Left colon (tissue), 2 donors: ENCODE measurements around the gene OR10D3. TPM values are rescaled to one million over a fixed set of nuclear protein-coding genes. Genes with fewer than 3 reads are reported as not detected.
"Not testable (repeated sequence)": the region's sequence is repeated elsewhere in the genome, so short reads cannot be mapped to it uniquely, and the experiment has no call there.

ENCODE experiments used
- ATAC-seq: fragments of 200-7000 bp; cut with Tn5 transposase; one replicate; pipeline ENCODE4 v1.9.1; 2020; ENCODE audit warnings: mild to moderate bottlenecking, moderate library complexity
- DNase-seq, 2 donors: peaks; one replicate each; pipeline ENCODE4 v3.0.0-alpha.2; 2020
- intact Hi-C, 2 donors: fragments of 100-400 bp; cut with DNase I in 1 of 2; cut with micrococcal nuclease in 1 of 2; formaldehyde crosslinking; loops; one replicate each; pipeline versions ENCODE4 v1.11.2 to v1.14.0; 2022; cut with DNase I, micrococcal nuclease
- long read RNA-seq: library from polyadenylated mRNA; unstranded; transcript quantifications from one replicate; pipeline ENCODE4 v2.0.0, GENCODE V29; 2021
- total RNA-seq, 2 donors: library from RNA; stranded (reverse); fragmentation: NEBNext Ultra II Directional; extraction: Animal tissue kit (Norgen Biotek cat#: 25700); gene quantifications; one replicate each; pipeline ENCODE4 v1.2.1, GENCODE V29; 2021
- donor health status: DM: no; HTN: no; CAD: no.
- donor health status: DM: yes; HTN: yes; CAD: no.

Gene OR10D3, protein sequence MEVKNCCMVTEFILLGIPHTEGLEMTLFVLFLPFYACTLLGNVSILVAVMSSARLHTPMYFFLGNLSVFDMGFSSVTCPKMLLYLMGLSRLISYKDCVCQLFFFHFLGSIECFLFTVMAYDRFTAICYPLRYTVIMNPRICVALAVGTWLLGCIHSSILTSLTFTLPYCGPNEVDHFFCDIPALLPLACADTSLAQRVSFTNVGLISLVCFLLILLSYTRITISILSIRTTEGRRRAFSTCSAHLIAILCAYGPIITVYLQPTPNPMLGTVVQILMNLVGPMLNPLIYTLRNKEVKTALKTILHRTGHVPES
- not detected for total RNA-seq
- long read RNA-seq = 0 reads

DNA sequence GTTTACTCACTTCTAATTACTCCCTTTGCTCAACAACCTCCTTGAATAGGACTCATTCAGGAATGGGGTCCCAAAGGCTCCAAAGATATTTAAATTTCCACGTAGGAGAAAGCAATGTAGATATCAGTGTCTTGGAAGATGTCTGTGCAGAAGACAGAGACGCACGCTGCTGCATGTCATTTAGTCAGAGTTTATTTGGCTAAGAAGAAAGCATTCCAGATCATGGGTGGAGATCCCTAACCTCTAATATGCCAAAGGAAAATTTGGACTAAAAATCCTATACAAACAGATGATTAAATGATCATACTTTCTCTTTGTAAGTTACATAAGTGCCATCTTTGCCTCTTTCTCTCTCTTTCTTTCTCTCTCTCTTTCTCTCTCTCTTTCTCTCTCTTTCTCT is at the start of gene OR10D3:
TSS of gene OR10D3 (plus strand) at position 278 of the 400 bp plus-strand sequence. CDS start 1,925 bp downstream, outside the sequence.
- DNase-seq (no peak), ATAC-seq (no peak)
- intact Hi-C loops = no loop called here

DNA sequence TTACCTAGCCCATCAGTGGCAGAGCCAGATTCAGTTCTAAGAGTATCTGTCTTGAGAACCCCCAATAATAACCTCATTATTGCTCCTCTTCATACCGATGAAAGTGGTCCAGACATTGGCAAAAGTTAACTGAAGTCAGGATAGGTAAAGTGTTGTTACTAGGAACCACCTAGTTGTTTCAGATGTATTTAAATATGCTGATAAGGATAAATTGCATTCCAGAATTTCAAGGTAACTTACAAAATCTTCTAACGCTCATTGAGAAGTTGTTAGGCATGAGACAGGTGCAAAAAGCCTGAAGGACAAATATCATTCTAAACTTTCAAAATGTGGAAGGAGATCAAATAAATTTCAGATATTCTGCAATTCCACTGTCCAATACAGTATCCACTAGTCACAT is 40.1 kb upstream of the OR10D3 start:
- intact Hi-C loops = no loop called here
- no peak for DNase-seq
- no peak for ATAC-seq

DNA sequence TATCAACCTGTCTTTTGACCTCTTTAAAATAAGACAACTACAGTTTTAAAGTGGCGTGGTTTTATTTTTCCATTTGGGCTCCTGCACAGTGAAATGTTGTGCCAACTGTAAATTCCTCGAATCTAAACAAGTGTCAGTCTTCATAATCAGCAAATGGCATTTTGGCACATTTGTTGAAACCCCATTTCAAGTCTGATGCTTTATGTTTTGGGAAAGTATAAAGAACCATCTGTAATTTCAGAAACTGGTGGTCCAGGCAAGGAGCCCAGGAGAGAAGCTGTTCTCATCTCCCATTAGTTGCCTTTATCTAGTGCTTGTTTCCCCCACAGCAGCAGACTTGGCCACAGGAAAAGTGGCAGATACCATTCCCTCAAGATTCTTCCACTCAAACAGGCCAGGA is 35.2 kb upstream of the OR10D3 start:
- ATAC-seq = no peak
- intact Hi-C loops = no loop called here
- DNase-seq = no peak

DNA sequence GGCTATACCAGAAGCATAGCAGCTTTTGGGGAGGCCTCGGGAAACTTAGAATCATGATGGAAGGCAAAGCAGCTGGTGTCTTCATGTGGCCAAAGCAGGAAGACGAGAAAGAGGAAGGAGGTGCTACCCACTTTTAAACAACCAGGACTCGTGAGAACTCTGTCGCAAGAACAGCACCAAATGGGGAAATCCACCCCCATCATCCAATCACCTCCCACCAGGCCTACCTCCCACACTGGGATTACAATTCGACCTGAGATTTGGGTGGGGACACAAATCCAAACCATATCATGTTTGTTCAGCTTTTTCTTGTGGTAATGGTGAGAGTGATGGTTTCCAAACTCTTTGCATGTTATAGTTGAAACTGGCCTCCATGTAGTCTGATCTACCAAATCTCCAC is 32.5 kb upstream of the OR10D3 start:
- no peak for ATAC-seq
- intact Hi-C loops = no loop called here
- DNase-seq = no peak

DNA sequence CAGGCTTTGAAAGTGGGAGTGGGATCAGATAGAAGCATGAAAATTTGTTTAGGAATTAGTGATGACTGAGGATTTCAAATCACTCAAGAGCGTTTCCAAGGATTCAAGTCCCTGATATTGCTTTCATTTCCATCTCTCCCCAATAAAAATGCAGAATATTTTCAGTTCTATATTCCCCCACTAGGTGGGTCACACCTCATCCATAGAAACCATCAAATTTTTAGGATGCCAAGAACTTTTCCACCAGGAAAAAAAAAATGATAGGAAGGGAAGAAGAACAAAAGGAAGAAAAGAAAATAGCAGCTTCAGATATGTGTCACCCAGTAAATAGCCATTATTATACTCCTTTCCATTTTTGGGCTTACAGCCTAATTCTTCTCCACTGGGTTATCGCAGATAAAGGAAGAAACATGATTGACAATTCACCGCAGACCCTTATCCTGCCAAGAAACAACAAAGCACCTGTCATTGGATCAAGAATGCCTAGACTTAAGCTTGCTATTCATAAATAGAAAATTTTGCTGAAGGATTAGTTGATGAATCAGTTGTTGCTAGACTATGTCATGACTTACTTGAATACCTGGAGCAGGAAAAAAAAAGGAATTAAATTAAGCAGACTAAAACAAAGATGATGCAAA is 30.3 kb upstream of the OR10D3 start:
- ATAC-seq = no peak
- intact Hi-C loops = no loop called here
- no peak for DNase-seq

DNA sequence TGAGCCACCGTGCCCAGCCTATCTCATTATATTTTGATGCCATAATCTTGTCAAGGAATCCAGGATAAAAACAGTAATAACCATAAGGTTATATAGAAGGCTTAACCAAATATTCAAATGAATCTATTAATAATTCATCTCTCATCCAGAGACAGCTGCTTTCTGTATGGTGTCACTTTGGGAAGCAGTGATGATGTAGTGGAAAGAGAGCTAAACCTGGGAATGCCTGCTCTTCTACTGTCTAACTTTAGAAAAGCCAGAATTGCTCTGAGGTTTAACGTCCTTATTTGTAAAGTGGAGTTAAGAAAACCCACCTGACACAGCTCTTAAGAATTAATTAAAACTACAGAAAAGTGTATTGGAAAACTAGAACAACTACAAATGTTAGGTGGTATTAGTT is 29.3 kb upstream of the OR10D3 start:
- intact Hi-C loops = no loop called here
- no peak for DNase-seq
- no peak for ATAC-seq

DNA sequence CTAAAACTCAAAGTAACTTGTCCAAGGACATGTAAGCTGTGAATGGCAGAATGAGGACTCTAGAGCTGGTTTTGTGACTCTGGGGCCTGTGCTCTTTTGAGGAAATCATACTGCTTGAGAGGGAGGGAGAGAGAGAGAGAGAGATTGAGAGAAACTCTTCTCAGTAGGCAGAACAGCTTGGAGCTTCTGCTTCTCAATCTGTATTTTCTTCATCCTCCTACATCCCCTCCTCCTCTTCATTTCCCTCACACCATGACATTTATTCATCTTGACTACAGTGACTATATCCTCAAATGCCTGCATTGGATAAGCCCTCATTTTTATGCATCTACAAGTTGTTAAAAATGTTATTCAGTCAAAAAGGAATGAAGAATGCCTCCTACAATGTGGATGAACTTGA is 23.7 kb upstream of the OR10D3 start:
- intact Hi-C loops = no loop called here
- DNase-seq (no peak), ATAC-seq (no peak)

DNA sequence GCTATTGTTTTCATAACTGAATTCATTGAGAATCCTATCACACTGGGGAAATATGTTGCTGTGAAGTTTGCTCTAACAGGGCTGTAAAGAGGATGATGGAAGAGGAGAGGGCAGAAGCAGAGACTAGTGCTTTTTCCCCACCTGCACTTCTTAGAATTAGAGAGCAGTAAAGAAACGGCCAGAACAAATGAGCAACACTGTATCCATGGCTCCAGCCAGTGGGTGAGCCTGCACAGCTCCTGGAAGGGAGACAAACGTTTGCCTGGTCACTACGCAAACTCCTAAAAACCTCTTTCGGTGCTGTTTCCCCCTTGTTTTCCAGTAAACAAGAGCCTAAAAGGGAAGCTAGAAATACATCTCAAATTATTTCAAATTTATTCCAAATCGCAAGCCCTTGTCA is 22.2 kb upstream of the OR10D3 start:
- intact Hi-C loops = no loop called here
- DNase-seq = no peak
- no peak for ATAC-seq

DNA sequence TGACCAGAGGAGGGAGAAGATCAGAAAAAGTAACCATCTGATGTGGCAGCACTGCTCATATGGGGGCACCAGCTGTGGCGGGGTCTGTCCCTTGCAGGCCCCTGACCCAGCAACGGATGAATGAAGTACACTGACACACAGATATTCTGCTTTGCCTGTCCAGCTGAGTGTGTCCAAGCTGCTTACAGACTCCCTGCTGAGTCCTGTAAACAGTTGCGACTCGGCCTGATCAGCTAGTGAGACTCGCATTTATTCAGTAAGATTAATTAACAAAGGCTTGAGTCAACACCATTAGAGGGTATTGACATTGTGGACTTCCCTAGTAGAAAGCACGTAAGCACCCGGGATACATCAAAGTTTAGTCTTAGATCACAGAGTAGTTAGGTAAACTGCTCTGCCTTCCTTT is 15.3 kb upstream of the OR10D3 start:
- DNase-seq = no peak
- ATAC-seq = no peak
- intact Hi-C loops = no loop called here

DNA sequence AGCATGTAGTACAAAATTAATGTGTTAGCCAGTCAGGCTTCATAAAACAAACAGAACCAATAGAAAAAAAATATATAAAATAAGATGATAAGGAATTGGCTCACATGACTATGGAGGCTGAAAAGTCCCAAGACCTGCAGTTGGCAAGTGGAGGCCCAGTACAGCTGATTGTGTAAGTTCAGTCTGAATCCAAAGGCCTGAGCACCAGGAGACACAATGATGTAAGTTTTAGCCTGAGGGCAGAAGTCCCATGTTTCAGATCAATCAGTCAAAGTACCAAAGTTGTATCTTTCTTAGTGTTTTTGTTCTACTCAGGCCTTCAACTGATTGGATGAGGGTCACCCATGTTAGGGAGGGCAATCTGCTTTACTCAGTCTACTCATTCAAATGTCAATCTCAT is 14.3 kb upstream of the OR10D3 start:
- no peak for ATAC-seq

DNA sequence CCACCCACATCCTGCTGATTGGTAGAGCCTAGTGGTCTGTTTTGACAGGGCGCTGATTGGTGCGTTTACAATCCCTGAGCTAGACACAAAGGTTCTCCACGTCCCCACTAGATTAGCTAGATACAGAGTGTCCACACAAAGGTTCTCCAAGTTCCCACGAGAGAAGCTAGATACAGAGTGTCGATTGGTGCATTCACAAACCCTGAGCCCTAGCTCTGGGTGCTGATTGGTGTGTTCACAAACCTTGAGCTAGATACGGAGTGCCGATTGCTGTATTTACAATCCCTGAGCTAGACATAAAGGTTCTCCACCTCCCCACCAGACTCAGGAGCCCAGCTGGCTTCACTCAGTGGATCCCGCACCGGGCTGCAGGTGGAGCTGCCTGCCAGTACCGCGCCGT is 12.8 kb upstream of the OR10D3 start:
- intact Hi-C loops, DNase-seq: not testable (repeated sequence)

More for the DNA sequence above, 14.3 kb upstream of the OR10D3 start:
- intact Hi-C loops = no loop called here
- no peak for DNase-seq

DNA sequence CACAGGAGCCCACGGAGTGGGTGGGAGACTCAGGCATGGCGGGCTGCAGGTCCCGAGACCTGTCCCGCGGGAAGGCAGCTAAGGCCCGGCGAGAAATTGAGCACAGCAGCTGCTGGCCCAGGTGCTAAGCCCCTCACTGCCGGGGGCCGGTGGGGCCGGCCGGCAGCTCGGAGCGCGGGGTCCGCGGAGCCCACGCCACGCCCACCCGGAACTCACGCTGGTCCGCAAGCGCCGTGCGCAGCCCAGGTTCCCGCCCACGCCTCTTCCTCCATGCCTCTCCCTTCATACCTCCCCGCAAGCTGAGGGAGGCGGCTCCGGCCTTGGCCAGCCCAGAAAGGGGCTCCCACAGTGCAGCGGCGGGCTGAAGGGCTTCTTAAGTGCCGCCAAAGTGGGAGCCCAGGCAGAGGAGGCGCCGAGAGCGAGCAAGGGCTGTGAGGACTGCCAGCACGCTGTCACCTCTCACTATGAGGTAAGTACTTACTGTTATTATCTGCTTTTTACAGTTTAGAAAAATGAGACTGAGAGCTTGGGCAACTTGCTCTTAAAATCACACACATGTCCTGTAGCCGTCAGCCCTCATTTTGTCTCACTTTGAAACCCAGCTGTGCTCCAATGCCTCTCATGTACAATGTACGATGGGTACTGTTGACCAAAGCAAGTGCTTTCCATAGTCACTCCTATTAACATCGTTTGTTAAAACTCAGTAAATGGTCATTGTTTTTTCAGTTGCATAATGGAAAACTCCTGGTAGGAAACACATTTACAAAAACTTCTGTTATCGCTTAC is 12.2 kb upstream of the OR10D3 start:
- no peak for DNase-seq
- intact Hi-C loops = no loop called here
- ATAC-seq = no peak

More for the DNA sequence above, 12.8 kb upstream of the OR10D3 start:
- not testable (repeated sequence) for ATAC-seq

DNA sequence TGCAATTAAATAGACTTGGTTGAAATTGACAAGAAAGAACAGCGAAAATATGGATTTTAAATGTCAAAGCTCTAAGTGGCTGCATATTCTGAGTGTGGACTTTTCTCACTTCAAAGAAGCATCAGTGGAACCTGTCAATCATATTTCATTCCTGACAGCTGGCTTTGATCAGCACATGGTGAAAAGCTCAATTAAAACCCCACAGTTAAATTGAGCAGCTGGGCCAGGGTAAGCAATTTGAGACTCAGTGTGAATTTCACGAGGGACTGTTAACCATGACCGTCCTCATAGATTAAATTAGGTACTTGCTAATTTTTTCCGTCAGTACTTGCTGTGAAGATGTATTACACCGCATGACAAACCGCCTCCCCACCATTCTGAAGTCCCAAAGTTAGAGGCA is 11.0 kb upstream of the OR10D3 start:
- intact Hi-C loops = no loop called here
- ATAC-seq = no peak

DNA sequence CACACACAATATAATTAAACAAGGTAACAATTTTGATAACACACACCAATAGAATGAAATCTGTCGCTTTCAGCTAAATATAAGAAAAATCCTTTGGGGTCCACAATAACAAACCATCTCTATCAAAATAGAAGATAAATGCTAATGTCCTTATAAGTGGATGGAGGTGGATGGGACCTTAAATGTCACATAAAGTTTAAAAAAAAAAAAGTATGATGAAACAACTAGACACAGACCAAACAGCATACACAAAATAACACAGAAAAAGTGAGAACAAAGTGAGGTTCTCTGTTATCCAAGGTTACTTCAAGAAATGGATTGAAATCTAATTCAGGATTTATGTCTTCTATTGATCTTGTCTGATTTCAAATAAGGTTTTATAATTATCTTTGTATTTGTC is 10.5 kb upstream of the OR10D3 start:
- ATAC-seq (no peak), DNase-seq (no peak)
- intact Hi-C loops = no loop called here

More for the DNA sequence above, 11.0 kb upstream of the OR10D3 start:
- no peak for DNase-seq

DNA sequence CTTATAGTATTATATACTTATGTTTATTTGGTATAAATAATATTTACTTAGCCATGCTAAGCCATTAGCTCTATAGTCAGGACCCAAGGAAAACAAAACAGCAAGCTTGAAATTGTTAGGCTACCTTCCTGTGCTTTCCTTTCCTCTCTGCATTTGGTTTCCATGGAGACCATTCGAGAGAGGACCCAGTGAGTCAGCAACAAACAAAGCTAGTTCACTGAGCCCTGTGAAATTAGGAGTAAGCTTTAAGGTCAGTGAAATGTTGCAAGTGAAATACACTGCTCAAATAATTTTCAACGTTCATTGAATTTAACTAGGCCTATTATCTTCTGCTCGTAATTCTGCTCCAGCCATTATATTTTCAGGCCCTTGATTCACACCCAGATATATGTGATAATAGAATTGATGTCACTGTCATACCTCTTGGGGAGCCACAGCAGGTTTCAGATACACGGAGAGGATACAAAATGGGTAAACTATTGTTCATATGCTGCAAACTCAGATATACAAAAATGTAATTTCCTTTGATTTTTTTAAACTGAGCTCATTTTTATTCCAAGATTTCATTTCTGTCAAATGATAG is 9.1 kb upstream of the OR10D3 start:
- intact Hi-C loops = no loop called here
- DNase-seq = no peak
- no peak for ATAC-seq

DNA sequence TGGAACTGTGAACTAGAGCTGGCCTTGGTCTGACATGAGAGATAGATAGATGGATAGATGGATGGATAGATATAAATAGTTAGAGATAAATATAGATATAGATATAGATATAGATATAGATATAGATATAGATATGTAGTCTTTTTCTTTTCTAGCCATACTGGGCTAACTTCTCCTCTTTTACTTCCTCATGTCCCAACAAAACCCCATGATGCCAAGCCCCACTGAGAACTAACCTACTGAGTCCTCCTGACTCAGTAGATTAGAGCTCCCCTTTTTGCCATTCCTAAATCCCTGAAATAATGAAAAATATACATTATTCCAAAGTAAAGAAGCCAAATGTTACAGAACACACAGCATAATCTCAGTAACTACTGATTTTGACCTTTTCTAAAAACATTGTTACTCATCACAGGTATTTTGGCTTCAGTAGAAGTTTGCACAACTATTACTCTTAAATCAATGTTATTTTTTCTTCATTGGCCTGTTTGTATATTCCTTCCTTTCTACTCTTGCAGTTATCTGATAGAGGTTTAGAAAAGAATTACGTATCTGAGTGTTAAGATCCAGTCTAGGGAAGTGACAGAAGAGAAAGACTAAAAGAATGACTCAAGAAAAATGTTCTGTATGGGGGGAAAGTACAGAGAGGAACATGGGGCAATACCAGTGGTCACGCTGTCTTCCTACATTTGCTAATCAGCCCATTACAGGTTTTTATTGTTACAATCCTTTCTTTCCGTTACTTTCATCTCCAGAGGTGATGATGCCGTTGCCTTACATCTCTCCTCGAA is 6.0 kb upstream of the OR10D3 start:
- intact Hi-C loops = no loop called here
- ATAC-seq (no peak), DNase-seq (no peak)

DNA sequence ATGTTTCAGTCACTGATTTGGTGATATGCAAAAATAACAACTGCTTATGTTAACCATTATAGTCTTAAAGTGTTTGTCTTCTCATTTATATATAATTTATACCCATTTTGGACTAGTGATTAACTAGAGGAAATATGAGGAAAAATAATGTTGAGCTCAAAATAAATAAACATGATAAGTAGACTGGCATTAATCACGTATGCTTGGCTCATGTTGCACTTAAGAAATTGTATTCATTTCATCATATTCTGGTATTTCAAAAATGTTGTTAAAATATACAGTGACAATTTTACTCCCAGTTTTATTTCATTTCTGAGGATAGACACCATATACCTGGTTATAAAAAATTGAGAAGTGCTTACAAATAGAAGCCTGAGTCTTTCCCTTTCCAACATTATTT is 3.8 kb upstream of the OR10D3 start:
- ATAC-seq (no peak), DNase-seq (no peak)
- intact Hi-C loops = no loop called here

DNA sequence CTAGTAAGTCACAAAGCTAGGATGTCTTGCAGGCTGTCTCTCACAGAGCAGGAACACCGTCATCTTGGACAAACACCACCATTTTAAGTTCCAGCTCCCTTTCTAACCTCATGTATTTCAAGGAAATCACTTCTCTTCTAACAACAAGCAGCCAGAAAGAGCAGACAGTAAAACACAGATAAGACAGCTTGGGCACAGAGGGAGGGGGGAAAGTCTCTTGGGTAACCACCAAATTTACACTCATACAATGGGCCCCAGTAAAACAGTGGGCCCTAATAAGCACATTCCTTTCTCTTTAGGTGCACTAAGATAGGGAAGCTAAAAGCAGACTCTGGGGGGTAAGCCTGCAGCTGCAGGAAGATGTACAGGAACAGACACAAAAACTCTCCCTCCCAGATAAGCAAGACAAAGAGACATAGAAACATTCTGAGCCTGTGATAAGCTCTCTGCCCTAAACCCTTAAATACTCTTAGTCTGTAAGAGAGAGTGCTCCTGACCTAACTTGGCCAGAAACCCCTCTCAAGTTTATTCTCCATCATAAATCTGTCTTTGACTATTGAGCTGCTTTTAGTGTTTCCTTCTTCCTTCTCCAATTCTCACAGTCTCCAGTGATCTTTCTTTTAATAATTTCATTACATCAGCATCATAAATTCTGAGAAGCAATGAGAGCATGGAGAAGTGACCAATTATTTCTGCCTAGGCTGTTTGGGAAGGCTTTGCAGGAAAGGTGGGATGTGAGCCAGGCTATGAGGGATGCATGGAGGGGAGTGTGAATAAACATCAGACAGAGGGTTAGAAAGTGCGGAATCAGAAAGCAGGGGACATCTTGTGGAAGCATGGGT is 7.4 kb downstream of the OR10D3 start:
- ATAC-seq (no peak), DNase-seq (no peak)
- intact Hi-C loops = loop anchor here in 1 of 2 donors (10.0 kb wide), 1 partner anchor 116 kb away; no protein-coding TSS in a partner anchor
